ENCODE results near the gene ZDHHC24.
A peak's percentile ranks its signal among the peaks of the same experiment; 100 is the strongest.
"Not testable (repeated sequence)": the region's sequence is repeated elsewhere in the genome, so short reads cannot be mapped to it uniquely, and the experiment has no call there.

ZDHHC24 gene, protein sequence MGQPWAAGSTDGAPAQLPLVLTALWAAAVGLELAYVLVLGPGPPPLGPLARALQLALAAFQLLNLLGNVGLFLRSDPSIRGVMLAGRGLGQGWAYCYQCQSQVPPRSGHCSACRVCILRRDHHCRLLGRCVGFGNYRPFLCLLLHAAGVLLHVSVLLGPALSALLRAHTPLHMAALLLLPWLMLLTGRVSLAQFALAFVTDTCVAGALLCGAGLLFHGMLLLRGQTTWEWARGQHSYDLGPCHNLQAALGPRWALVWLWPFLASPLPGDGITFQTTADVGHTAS

DNA sequence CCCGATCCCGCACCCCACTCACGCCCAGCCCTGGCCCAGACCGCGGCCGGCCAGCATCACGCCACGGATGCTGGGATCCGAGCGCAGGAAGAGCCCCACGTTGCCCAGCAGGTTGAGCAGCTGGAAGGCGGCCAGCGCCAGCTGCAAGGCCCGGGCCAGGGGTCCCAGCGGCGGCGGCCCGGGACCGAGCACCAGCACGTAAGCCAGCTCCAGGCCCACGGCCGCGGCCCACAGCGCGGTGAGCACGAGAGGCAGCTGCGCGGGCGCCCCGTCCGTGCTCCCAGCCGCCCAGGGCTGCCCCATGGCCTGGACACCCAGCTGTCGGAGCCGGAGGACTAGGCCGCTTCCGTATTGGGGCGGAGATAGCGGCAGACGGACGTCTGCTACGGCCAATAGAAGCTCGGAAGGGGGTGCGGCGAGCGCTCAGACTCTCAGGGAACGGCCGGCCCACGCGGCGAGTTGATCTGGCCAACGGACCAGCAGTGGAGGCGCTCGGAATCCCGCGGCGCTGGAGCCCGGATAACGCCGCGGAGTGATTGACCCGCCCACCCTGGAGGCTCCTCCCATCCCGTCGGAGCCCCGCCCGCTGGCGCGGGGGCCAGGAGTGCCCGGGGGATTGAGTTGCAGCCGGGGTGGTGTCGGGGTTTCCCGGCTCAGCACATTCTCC, at the start of gene ZDHHC24:
ZDHHC24 (minus strand) TSS at position 348 of the 667 bp plus-strand sequence; CDS start at position 303, 45 bp downstream.
- peak; percentile 92 for DNase-seq

DNA sequence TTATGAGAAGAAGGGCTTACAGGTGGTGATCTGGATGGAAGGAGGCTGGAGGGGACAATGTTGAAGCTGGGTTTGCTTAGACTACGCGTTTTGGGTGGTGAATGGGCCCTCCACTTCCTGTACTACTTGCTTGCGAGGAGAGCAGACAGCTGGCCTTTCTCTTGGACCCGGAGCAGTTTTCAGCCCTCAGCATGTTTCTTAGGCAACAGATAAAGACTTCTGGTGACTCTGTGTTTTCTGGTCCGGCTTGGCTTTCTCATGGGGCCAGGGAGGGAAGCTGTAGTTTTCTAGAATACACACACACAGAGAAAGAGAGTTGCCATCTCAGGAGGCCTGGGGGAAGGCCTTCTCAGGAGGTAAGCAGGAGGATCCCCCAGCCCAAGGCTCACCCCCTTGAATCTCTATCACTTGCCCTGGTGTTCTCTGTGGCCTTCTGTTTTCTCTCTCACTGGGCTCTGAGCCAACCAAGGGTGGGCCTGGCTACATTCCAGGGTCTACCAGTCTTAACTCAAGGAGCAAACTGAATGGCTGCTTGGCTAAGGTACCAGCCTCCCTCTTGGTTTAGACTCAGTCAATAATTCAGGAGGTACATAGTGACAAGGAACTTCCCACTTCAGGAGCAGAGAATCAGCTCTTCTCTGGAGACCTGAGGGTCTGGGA, 49.5 kb upstream of the ZDHHC24 start:
- DNase-seq, result peak; percentile 6

DNA sequence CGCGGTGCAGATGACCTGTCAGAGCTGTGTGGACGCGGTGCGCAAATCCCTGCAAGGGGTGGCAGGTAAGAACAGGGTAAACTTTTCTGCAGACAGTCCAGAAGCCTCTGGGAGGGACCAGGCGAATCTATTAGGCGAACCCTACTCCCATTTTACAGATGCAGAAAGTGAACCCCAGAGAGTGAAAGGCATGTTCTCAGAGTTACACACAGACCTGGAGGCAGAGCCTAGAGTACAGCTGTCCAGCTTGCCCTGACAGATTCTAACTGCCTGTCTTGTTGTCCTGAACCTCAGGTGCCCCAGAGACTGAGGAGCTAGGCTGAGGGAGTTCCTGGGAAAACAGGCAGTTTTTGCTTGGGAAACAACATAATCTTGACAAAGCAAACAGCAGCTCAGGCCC, 47.8 kb upstream of the ZDHHC24 start:
- no peak for DNase-seq

DNA sequence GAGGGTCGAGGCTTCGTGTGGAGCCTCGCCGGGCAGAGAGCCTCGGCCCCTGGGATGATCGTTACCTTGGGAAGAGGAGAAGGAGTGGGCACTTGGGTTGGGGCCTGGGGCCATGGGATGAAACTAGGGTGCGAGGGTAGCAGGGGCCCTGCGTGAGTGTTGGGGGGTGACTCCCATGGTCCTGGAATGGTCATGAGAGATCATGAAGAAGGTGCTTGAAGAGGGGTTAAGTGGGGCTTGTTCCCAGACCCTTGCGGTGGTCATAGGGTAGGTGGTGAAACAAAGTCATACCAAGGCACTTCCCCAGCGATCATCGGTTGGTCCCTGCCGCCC, 47.4 kb upstream of the ZDHHC24 start:
- DNase-seq, result no peak

DNA sequence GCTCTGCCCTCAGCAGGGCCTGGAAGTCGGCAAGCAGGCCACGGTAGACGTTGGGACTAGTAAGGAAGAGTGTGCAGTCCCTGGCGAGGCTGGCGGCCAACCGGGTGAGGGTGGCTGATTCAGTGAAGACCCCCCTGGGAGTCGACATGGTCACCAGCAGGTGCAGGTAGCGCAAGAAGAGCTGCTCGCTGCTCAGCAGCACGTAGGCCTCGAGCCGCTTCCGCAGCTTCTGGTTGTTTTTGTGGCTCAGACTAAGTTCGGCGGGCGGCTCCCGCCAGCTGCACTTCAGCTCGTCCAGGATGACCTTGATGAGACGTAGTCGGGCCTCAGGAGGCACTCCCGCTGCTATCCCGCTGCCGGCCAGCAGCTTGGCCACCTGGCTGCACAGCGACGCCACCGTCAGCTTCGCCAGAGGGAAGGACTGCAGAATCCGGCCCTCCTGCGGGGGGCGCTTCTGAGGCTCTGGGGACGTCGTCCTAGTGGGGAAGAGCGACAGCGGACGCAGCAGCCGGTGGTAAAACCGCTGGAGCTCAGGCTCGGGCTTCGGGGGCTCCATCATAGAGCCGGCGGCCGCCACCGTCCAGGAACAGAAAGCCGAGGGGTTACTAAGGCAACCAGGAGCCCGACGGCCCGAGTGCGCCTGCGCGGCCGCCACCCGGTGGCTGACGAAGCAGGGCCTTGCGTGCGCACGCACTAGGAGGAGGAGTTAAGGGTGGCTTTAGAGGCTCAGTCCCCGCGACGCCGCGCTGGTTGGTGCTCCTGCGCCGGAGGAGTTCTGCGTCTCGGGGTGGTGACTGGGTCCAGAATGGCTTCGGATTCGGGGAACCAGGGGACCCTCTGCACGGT, 46.8 kb upstream of the ZDHHC24 start, which contains the start of the genes CCDC87 and CCS:
CCDC87 (minus strand) TSS at position 607 of the 846 bp plus-strand sequence; CDS start at position 559, 48 bp downstream.
CCS (plus strand) TSS at position 729 of the 846 bp plus-strand sequence; CDS start at position 806, 77 bp downstream.
- peak; percentile 99 for DNase-seq

DNA sequence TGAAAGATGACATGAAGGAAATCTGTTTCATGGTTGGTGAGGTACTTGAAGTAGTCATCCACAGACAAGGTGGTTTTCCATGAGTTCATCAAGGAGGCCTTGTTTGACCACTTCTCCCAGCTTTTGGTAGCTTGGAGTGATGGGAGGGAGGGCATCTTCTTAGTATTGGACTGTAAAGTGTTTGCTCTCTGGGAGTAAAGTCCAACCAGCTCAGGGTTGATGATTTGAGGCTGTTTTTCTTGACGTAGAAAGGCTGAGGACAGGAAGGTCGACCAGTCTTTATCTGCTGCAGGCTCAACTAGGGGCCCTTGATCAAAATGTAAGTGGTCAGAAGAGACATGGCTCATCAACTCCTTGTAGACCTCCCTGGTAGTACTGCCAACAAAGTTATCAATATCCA, 45.3 kb upstream of the ZDHHC24 start:
- no peak for DNase-seq

DNA sequence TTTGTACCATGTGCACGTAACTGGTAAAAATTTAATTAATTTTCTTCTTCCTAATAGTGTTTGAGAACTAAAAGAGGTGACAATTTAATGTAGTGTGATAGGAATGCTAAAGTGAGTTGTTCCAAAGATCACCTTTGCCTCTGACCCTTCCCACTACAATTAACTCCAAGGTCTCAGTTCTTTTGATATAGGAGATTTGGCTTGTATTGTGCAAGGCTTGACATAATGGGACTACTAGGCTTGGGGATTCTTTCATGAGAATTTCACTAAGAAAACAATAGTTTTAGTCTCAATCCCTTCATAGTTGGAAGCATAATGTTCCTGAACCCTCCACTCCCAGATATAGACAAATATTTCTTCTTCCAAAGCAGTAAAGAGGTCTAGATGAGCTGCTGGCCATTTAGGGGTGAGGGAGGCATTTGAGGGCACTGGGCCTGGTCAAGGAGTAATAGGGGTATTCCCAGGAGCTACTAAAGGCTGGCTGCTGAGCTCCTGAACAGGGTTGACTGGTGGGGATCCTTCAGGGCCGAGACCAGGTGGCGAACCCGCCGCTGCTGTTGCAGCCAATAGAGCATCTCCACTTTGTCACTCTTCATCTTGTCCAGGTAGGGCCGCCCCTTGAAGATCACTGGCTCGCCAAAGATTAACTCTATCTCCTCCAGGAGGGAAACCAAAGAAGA, 44.3 kb upstream of the ZDHHC24 start:
- DNase-seq, result no peak

DNA sequence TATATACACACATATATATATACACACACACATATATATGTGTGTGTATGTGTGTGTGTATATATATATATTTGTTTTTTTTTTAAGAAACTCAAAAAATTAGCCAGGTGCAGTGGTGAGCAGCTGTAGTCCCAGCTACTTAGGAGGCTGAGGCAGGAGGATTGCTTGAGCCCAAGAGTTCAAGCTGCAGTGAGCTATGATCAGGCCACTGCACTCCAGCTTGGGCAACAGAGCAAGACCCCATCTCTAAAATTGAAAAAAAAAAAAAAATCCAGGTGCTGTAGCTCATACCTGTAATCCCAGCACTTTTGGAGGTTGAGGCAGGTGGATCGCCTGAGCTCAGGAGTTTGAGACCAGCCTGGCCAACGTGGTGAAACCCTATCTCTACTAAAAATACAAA, 43.5 kb upstream of the ZDHHC24 start:
- DNase-seq, result not testable (repeated sequence)

DNA sequence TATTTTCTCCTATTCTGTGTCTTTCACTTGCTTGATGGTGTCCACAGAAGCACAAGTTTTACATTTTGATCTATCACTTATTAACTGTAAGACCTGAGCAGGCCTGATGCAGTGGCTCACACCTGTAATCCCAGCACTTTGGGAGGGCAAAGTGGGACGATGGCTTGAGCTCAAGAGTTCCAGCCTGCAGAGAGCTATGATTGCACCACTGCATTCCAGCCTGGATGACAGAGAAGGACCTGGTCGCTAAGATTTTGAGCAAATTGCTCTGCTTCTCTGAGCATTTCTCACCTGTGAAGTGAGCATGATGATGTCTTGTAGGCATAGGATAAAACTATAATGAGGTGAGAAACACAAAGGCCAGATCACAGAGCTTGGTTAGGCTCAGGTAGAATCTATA, 40.3 kb upstream of the ZDHHC24 start:
- DNase-seq, result no peak

DNA sequence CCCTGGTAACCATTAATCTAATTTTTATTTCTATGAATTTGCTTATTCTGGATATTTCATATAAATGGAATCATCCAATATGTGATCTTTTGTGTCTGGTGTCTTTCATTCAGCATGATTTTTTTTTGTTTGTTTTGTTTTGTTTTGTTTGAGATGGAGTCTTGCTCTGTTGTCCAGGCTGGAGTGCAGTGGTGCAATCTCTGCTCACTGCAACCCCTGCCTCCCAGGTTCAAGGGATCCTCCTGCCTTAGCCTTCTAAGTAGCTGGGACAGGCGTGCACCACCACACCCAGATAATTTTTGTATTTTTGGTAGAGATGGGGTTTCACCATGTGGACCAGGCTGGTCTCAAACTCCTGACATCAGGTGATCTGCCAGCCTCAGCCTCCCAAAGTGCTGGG, 39.6 kb upstream of the ZDHHC24 start:
- not testable (repeated sequence) for DNase-seq

DNA sequence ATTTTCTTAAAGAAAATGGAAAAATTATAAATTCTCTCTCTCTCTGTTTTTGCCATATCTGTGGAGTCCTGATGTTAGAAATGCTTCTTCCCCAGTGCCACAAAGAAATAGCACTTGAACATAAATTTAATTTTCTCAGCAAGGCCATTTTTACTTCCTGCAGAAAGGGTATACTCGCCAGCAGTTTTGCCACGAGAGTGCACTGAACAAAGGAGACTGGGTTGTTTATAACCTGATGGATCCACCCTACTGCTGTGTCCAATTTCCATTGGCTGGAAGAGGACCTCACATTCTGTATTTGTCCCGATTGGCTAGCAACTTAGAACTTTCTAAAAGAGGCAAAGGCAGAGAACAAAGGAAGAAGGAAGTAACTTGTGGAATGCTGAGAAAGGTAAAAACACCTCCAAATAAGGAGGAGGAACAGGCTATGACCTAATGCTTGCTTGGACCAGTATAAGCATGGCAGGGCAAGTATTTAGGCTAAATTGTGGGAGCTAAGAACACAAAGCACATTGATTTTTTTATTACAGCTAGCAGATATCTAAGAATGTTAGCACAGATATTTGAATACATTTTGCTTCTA, 36.8 kb upstream of the ZDHHC24 start:
- not testable (repeated sequence) for DNase-seq

DNA sequence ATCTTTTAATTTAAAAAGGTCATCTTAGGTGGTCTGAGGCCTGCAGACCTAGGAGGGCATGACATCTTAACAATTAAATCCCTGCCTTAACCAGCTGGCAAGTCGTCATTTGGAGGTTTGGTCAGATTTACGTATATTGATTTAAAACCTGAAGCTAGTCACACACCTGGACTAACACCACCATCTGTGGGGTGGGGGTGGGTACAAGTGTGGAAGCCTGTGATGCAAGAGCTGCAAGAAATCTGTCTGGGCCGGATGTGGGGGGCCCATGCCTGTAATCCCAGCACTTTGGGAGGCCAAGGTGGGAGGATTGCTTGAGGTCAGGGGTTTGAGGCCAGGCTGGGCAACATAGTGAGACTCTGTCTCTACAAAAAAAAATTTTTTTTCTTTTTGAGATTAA, 35.4 kb upstream of the ZDHHC24 start:
- DNase-seq, result no peak

DNA sequence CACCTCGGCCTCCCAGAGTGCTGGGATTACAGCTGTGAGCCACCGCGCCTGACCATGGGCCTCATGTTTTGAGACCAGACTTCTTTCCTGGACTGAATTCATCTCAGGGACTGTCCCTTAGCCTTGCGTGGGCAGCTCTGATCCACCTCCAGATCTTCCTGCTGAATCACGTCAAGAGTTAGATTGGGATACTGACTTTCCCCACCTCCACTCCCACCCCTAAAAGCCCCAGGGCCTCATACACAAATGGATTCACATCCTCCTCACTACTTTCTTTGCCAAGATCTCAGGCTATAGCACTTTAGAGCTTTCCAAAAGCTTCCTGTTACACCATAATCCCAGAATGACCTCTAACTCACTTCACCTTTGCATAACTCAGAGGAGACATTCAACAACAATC, 35.0 kb upstream of the ZDHHC24 start:
- DNase-seq, result no peak

DNA sequence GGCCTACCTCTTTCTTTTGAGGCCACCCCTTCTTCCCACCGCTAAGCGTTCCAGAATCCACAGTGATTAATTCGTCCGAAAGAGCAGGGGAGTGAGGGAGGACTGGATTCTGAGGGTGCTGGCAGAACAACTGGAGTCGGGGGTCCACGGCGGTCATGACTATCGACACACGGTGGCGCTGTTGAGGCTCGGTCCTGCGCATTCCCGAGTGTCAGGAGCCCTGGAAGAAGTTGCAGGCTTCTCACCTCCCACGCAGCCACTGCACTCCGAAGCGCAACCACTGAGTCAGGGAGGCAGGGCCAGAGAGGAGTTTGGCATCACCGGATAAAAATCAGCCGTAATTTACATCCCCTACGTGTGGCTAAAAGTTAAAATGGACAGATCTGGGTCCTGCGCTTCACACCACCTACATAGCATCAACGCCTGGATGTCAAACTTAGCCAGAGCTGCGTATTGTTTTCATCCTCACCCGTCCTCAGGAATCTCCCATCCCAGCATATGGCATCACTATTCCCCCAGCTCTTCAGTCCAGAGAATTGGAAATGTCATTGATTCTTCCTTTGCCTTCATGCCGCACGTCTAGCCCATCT, 33.3 kb upstream of the ZDHHC24 start:
- DNase-seq, result peak; percentile 83

DNA sequence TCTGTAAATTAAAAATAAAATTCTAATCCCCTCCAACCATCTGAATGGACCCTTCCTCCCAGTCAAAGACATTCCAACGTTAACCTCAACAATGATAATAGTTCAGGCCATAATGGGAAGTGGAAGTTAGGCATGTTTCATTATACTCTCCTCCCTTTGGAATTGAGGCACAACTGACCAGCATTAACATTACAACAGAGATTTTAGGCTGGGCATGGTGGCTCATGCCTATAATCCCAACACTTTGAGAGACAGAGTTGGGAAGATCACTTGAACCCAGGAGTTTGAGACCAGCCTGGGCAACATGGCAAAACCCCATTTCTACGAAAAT, 25.0 kb upstream of the ZDHHC24 start:
- DNase-seq, result no peak

DNA sequence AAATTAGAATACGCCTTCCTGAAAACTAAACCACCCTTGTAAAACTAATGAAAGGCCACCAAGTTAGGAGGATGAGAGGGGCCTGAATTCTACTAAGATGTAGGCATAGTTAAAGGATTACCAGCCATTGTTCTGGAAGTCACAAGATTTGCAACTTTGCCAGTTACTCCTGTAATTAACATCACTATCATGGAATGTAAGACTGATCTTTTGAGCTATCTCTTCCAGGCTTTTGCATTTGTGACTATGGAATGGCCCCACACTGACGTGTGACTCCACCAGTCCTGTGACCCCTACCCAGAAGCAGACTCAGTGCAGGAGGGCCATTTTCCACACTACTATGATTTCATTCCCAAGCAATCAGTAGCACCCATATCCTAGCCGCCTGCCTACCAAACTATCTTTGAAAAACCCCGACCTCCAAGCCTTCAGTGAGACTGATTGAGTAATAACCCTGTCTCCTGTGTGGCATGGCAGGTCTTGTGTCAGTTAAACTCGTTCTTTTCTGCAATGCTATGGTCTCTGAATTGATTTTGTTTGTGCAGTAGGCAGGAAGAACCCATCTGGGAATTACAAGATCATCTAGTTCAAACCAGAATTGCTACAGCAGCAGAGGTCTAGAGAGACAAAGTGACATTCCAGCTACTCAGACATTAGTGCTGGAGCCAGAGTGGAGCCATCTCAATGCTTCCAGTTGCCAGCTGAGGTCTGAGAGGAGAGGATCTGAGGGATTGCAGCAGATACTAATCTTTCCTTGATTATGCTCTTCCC, 24.4 kb upstream of the ZDHHC24 start:
- DNase-seq, result no peak

DNA sequence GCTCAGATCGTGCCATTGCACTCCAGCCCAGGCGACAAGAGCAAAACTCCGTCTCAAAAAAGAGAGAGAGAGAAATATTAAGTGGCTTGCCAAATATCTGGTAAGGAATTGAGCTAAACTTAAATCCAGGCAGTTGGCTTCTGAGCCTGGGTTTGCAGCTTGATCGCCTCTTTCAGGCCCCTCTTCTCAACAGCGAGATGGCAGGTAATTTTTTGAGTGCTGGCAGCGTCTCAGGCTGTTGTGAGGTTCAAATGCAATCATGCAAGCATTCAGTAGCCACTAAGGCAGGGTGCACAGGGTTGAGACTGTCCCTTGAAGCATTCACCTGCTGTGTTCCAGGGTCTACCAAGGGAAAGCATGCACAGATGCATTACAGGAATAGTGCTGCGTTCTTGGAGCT, 23.2 kb upstream of the ZDHHC24 start:
- no peak for DNase-seq

DNA sequence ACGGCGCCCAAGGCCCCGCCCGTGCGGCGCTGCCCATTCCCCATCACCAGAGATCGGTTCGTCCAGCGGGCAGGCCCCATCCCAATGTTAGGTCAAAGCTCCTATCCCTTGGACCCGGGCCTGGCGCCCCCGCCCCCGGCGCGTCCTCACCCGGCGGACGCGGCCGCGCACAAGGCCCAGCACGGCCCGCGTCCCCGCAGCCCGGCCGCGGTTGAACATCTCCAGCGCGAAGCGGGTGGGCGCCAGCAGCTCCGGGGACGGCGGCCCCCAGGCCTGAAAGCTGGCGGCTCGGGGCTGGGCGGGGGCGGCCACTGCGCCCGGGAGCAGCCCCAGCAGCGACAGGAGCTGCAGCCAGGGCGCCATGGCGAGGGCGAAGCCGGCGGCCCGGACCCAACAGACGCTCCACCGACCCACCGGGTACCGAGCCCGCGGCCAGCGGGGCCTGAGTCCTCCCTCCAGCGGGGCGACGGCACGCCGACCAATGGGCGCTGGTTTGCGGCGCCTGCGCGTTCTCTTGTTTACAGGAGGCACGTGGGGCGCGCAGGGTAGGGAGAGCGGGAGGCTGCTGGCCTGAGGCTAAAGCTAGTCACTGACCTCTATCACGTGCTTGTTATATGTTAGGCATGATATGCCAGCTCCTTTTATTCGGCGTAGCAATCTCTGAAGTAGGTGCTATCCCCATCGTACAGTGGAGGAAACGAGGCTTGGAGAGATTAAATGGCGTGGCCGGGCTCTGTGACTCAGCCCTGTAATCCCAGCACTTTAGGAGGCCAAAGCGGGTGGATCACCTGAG, 22.5 kb upstream of the ZDHHC24 start, which contains the start of gene CTSF:
CTSF (minus strand) TSS at position 483 of the 793 bp plus-strand sequence; CDS start at position 363, 120 bp downstream.
- peak; percentile 68 for DNase-seq

DNA sequence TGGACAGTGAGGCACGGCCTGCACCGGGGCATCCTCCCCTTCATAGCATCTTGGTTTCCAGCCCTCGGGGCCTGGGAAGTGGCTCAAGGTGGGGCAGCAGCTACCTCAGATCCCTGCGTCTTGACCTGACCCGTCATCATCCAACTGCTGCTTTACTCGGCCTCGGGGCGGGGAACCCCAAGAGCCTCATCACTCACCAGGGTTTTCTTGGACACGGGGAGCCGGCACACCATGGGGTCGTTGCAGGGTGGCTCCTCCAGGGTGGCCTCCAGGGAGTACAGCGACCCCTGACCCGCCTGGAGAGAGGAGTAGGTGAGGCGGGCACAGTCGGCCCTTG, 21.9 kb upstream of the ZDHHC24 start:
- no peak for DNase-seq

DNA sequence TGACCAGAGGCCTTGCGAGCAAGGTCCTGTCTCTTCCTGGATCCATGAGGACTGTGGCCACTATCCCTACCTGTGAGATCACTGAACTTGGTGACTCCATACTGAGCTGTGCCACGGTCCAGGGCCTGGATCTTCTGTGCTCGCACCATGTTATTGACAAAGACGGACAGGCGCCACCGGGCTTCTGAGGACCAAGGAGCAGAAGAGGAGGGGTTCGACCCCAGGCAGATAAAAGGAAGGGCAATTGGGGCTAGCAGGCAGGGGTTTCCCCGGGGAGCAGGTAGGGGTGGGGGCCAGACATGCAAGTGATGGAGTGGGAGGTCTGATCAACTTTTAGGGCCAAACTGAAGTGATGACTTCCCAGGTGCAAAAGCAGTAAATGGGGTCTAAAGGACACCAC, 20.4 kb upstream of the ZDHHC24 start:
- no peak for DNase-seq
